Keratinocyte (primary cell): ENCODE measurements around the gene CDH22.

Experiments used
- EZH2 ChIP-seq: IDR thresholded peaks from one replicate; pipeline ENCODE4 v1.6.1; 2012; ENCODE audit warnings: inconsistent platforms, mild to moderate bottlenecking, low read length, moderate library complexity
- TF ChIP-seq, protein P1 (sequence below), 3 experiments: IDR thresholded peaks in 1 of 3; conservative IDR thresholded peaks in 1 of 3; optimal IDR thresholded peaks in 1 of 3; 2 replicates in 2 of 3; 3 replicates in 1 of 3; pipeline versions ENCODE3 to v1.5.1; 2011; ENCODE audit warnings: low read length in 3 of 3, mild to moderate bottlenecking in 3 of 3, moderate library complexity in 2 of 3, control low read depth in 1 of 3, inconsistent platforms in 1 of 3; ENCODE audit not compliant: insufficient read depth in 2 of 3; ENCODE audit errors: extremely low read depth in 1 of 3

DNA sequence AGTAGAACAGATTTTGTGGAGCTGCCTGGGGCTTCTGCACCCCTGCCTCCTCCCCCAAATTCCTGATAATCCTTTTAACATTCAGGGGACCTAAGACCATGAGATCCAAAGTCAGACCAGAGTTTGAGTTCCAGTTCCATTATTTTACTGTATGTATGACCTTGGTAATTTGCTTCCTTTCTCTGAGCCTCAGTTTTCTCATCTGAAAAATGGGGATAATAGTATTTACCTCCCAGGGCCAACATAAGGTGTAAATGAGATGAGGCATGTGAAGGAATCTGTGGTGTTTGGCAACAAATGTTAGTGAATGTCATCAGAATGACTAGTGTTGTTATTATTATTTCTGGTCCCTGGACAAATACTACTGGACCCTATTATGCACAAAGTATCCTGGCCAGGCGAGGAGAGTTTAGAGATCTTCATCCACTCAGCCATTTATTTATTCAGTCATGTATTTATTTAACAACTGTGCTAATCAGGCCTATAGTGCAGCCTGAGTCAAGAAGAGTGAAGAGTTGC lies 47.3 kb downstream of the CDH22 start:
- TF ChIP-seq, protein P1, sequence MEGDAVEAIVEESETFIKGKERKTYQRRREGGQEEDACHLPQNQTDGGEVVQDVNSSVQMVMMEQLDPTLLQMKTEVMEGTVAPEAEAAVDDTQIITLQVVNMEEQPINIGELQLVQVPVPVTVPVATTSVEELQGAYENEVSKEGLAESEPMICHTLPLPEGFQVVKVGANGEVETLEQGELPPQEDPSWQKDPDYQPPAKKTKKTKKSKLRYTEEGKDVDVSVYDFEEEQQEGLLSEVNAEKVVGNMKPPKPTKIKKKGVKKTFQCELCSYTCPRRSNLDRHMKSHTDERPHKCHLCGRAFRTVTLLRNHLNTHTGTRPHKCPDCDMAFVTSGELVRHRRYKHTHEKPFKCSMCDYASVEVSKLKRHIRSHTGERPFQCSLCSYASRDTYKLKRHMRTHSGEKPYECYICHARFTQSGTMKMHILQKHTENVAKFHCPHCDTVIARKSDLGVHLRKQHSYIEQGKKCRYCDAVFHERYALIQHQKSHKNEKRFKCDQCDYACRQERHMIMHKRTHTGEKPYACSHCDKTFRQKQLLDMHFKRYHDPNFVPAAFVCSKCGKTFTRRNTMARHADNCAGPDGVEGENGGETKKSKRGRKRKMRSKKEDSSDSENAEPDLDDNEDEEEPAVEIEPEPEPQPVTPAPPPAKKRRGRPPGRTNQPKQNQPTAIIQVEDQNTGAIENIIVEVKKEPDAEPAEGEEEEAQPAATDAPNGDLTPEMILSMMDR (optimal IDR thresholded peaks at IDR 0.05 in 1 of 3, IDR thresholded peaks at IDR 0.05 in 1 of 3, conservative IDR thresholded peaks at IDR 0.05 in 1 of 3; ENCODE audit: extremely low read depth in 1 of 3, insufficient read depth in 2 of 3, low read length in 3 of 3), result no peak
- no peak for TF ChIP-seq EZH2
